ENCODE data around the gene ANXA9. TPM values are rescaled to one million over a fixed set of nuclear protein-coding genes. Genes with fewer than 3 reads are reported as not detected.

ANXA9 gene
- total RNA-seq, 5 donors from 2014 or later (not counting 1 experiment from before 2014, with no cell fraction given) = 0.15 to 0.16 TPM; not detected in 3

DNA sequence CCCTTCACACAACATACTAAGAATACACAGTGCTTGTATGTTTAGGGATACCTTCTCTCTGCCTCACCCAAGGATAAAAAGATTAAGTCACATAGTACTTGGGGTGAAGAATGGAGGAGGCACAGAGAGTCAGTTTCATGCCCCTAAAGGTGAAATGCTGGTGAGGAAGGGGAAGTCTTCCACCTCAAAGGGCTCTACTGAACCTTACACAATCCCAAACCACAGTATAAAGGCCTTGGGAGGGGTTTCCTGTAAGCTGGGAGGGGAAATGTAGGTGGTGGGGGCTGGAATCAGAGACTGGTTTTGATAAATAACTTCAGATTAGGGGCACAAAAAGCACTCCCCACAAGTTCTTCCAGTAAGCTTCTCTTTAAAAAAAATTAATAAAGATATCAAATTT is 21.1 kb downstream of the ANXA9 start:
- H3K4me1 ChIP-seq (ENCODE audit: control insufficient read depth in 1 of 2, extremely low read depth in 1 of 2, insufficient read depth in 2 of 2, low read length in 2 of 2) = peaks cover 32 to 60% of the 10 kb centered on the region in 2 experiments
- peak overlapping the region; percentile 30 to 49 for H3K4me3 ChIP-seq (ENCODE audit: control insufficient read depth in 1 of 2, extremely low read depth in 1 of 2, low read length in 1 of 2)
- DNase-seq (peak in 3 of 35 experiments; percentile 15 to 42 (median 28)), ATAC-seq (replicated peaks in 1 of 4) (peak in 3 of 4 experiments; percentile 15 to 55 (median 46))
- ChIA-PET POLR2A (no interaction called here), CTCF (interaction anchor here in 1 of 2 donors (0.7 kb wide), 1 partner anchor 248 kb away, joined by 3 read pairs; no protein-coding TSS in a partner anchor)
- peaks cover 70 to 76% (median 75%) of the 10 kb centered on the region in 3 donors for H3K4me1 Mint-ChIP-seq
- H3K9me3 Mint-ChIP-seq = no peaks in the 10 kb centered on the region
- peaks cover 16 to 30% of the 10 kb centered on the region in 2 donors for H3K36me3 ChIP-seq (ENCODE audit: control insufficient read depth in 2 of 2, extremely low read depth in 1 of 2, insufficient read depth in 1 of 2, low read length in 1 of 2)
- H3K27me3 ChIP-seq (replicated peaks in 1 of 2; ENCODE audit: control insufficient read depth in 2 of 2, extremely low read depth in 1 of 2, insufficient read depth in 2 of 2, low read length in 1 of 2) = no peaks in the 10 kb centered on the region
- H3K9me3 ChIP-seq = no peaks in the 10 kb centered on the region
- peak overlapping the region; percentile 45 to 96 (median 75) for H3K4me3 Mint-ChIP-seq
- H3K27ac Mint-ChIP-seq = peak overlapping the region; percentile 96 to 97
- H3K27ac ChIP-seq (ENCODE audit: low read length) = peak overlapping the region; percentile 52
- peaks cover 20% of the 10 kb centered on the region for H3K36me3 Mint-ChIP-seq
- H3K27me3 Mint-ChIP-seq = no peaks in the 10 kb centered on the region

DNA sequence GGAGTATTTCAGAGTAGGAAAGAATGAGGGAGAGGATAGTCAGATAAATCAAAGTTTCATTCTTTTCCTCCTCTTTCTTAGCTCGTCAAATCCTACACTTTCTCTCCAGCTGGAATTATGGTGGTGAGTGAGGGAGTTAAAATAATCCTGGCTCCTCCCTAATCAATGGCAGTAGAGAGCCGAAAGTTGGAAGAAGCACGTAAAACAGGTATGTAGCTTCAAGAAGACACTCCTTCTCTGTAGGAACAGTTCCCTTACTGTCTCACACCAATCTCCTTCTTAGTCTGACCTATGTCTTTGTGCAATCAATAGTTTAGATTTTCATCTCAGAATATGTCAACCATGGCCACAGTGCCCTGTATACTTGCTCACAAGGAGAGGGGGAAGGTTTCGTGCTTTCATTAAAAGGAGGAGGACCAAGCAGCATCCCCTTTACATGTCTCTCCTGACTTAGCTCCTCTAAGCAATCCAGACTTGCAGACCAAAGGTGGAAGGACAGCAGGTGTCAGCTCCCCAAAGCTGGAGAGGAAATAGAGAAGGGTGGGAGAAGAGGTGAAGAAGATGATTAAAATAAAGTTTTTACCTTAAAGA is 23.7 kb downstream of the ANXA9 start:
- DNase-seq (peak in 1 of 35 experiments; percentile 28), ATAC-seq (replicated peaks in 1 of 4) (no peak)
- POLR2A ChIA-PET = interaction anchor here (0.5 to 0.6 kb wide), 3 partner anchors 129 to 144 kb away, joined by 3 to 6 read pairs (median 4); no protein-coding TSS in a partner anchor
- Mint-ChIP-seq H3K4me1 (peaks cover 86 to 90% (median 89%) of the 10 kb centered on the region in 3 donors), H3K27ac (peak overlapping the region; percentile 96 to 99), H3K9me3 (no peaks in the 10 kb centered on the region), H3K27me3 (no peaks in the 10 kb centered on the region), H3K36me3 (peaks cover 12% of the 10 kb centered on the region), H3K4me3 (peak overlapping the region; percentile 96 to 98 (median 98))
- peak overlapping the region; percentile 53 to 85 for H3K4me3 ChIP-seq (ENCODE audit: control insufficient read depth in 1 of 2, extremely low read depth in 1 of 2, low read length in 1 of 2)
- H3K4me1 ChIP-seq (ENCODE audit: control insufficient read depth in 1 of 2, extremely low read depth in 1 of 2, insufficient read depth in 2 of 2, low read length in 2 of 2) = peaks cover 40 to 80% of the 10 kb centered on the region in 2 experiments
- H3K27me3 ChIP-seq (replicated peaks in 1 of 2; ENCODE audit: control insufficient read depth in 2 of 2, extremely low read depth in 1 of 2, insufficient read depth in 2 of 2, low read length in 1 of 2) = no peaks in the 10 kb centered on the region
- CTCF ChIA-PET = interaction anchor here (0.5 to 3.4 kb wide), 12 partner anchors 9 to 618 kb away, joined by 3 to 30 read pairs (median 4); partner anchors contain the start of genes SETDB1 (in 1 of the 2) and TNFAIP8L2 (in 1 of the 2)
- peak overlapping the region; percentile 97 for H3K27ac ChIP-seq (ENCODE audit: low read length)
- H3K36me3 ChIP-seq (ENCODE audit: control insufficient read depth in 2 of 2, extremely low read depth in 1 of 2, insufficient read depth in 1 of 2, low read length in 1 of 2) = peaks cover 4 to 8% of the 10 kb centered on the region in 2 donors
- H3K9me3 ChIP-seq = no peaks in the 10 kb centered on the region
- WGBS (ENCODE audit: insufficient coverage) = no CpG with 5 or more reads among the region's 4 CpGs

DNA sequence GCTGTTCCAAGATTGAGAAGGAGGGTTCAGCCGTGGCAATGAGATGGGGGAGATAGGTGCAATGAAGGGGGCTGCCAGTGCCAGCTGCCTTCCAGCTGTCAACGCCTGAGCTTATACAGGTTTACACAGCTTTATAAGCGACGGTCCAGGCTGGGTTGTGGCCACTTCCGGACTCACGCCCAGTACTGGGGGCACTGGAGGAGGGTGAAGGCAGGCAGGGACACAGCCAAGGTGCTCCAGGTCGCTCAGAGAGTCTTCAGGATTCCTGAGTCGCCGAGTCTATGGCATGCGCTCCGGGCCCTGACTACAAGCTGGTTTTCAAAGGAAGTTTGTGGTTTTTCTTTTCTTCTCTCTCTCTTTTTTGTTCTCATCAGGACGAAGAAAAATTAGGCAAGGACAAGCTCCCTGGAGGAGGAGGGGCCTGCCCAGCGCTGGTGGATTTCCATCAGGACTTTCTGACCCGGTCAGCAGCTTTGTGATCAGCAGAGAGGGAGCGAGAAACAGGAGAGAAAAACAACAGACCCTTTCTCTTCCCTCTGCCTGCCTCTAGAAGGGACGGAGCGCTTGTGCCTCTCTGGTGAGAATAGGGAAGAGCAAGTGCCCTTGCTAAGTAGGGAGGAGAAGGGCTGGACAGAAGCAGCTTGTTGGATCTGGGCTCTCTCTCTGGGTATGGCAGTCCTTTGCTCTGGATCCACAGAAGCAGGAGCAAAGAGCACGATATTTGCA is 24.4 kb downstream of the ANXA9 start, which contains the start of gene MINDY1:
Gene MINDY1, minus strand, starts transcription at position 576 of the 726 bp plus-strand sequence. CDS start 4,285 bp downstream, outside the sequence.
- ChIA-PET POLR2A (interaction anchor here (0.6 to 0.7 kb wide), 7 partner anchors 51 to 1119 kb away, joined by 3 to 7 read pairs (median 3); a partner anchor contains a TSS), CTCF (interaction anchor here (0.5 to 3.4 kb wide), 12 partner anchors 10 to 619 kb away, joined by 3 to 30 read pairs (median 4); partner anchors contain the start of genes GABPB2 (in 1 of the 2) and TNFAIP8L2 (in 1 of the 2))
- Mint-ChIP-seq H3K36me3 (peaks cover 16% of the 10 kb centered on the region), H3K27me3 (no peaks in the 10 kb centered on the region), H3K4me1 (peaks cover 85 to 89% (median 89%) of the 10 kb centered on the region in 3 donors), H3K4me3 (peak within 1 kb of the TSS; percentile 96 to 98 (median 98)), H3K9me3 (no peaks in the 10 kb centered on the region), H3K27ac (peak within 1 kb of the TSS; percentile 96 to 99)
- 18% methylated on average over 1 of the region's 18 CpGs for WGBS (ENCODE audit: insufficient coverage)
- Histone ChIP-seq H3K4me3 (ENCODE audit: control insufficient read depth in 1 of 2, extremely low read depth in 1 of 2, low read length in 1 of 2) (peak within 1 kb of the TSS; percentile 80 to 85), H3K27ac (ENCODE audit: low read length) (peak within 1 kb of the TSS; percentile 97), H3K36me3 (ENCODE audit: control insufficient read depth in 2 of 2, extremely low read depth in 1 of 2, insufficient read depth in 1 of 2, low read length in 1 of 2) (peaks cover 0 to 3% of the 10 kb centered on the region in 2 donors), H3K27me3 (replicated peaks in 1 of 2; ENCODE audit: control insufficient read depth in 2 of 2, extremely low read depth in 1 of 2, insufficient read depth in 2 of 2, low read length in 1 of 2) (no peaks in the 10 kb centered on the region), H3K4me1 (ENCODE audit: control insufficient read depth in 1 of 2, extremely low read depth in 1 of 2, insufficient read depth in 2 of 2, low read length in 2 of 2) (peaks cover 46 to 82% of the 10 kb centered on the region in 2 experiments), H3K9me3 (no peaks in the 10 kb centered on the region)
- ATAC-seq (replicated peaks in 1 of 4) (peak in 2 of 4 experiments; percentile 14 to 17), DNase-seq (peak in 7 of 35 experiments; percentile 19 to 55 (median 28))

DNA sequence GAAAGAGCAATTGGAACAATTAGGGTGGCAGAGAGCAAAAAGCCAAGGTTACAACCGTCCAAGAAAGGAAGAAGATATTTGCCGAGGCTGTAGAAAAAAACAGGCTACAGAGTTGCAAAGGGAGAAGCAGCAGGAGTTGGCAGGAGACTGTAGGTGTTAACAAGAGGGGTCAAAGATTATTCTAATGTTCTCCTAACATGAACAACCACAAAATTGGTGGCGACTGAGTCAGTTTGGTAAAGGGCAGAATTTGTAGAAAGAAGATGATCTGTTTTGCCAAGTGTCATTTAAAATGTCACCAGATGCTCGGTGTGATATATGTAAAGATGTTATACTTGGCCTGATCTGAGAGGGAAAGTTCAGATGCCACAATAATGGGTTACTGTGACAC is 25.8 kb downstream of the ANXA9 start:
- no peaks in the 10 kb centered on the region for H3K9me3 ChIP-seq
- Mint-ChIP-seq H3K9me3 (no peaks in the 10 kb centered on the region), H3K27me3 (no peaks in the 10 kb centered on the region), H3K4me1 (peaks cover 75 to 85% (median 82%) of the 10 kb centered on the region in 3 donors), H3K36me3 (peaks cover 9% of the 10 kb centered on the region), H3K27ac (peak overlapping the region; percentile 96 to 99), H3K4me3 (peak overlapping the region; percentile 96 to 98 (median 98))
- no peaks in the 10 kb centered on the region for H3K27me3 ChIP-seq (replicated peaks in 1 of 2; ENCODE audit: control insufficient read depth in 2 of 2, extremely low read depth in 1 of 2, insufficient read depth in 2 of 2, low read length in 1 of 2)
- ChIA-PET POLR2A (no interaction called here), CTCF (interaction anchor here in 1 of 2 donors (3.4 kb wide), 1 partner anchor 12 kb away, joined by 30 read pairs; no protein-coding TSS in a partner anchor)
- DNase-seq (no peak), ATAC-seq (replicated peaks in 1 of 4) (peak in 1 of 4 experiments; percentile 7)
- H3K27ac ChIP-seq (ENCODE audit: low read length) = peak overlapping the region; percentile 97
- H3K4me1 ChIP-seq (ENCODE audit: control insufficient read depth in 1 of 2, extremely low read depth in 1 of 2, insufficient read depth in 2 of 2, low read length in 2 of 2) = peaks cover 38 to 79% of the 10 kb centered on the region in 2 experiments
- peaks cover 0 to 2% of the 10 kb centered on the region in 2 donors for H3K36me3 ChIP-seq (ENCODE audit: control insufficient read depth in 2 of 2, extremely low read depth in 1 of 2, insufficient read depth in 1 of 2, low read length in 1 of 2)
- peak overlapping the region; percentile 80 to 82 for H3K4me3 ChIP-seq (ENCODE audit: control insufficient read depth in 1 of 2, extremely low read depth in 1 of 2, low read length in 1 of 2)
- 25% methylated on average over 2 of the region's 4 CpGs for WGBS (ENCODE audit: insufficient coverage)

GRCh38 chr1:151008244-151009205 is 26.4 kb downstream of the ANXA9 start, which contains the start of gene PRUNE1:
TSS of gene PRUNE1 (plus strand) at chr1:151008449. CDS start at chr1:151008633, 184 bp downstream.
- no peaks in the 10 kb centered on the region for H3K9me3 ChIP-seq
- under 1% methylated on average over 58 of the region's 69 CpGs for WGBS (ENCODE audit: insufficient coverage)
- peak within 1 kb of the TSS; percentile 97 for H3K27ac ChIP-seq (ENCODE audit: low read length)
- H3K4me3 Mint-ChIP-seq = peak within 1 kb of the TSS; percentile 96 to 98 (median 98)
- H3K4me1 Mint-ChIP-seq = peaks cover 77 to 86% (median 83%) of the 10 kb centered on the region in 3 donors
- peaks cover 36 to 72% of the 10 kb centered on the region in 2 experiments for H3K4me1 ChIP-seq (ENCODE audit: control insufficient read depth in 1 of 2, extremely low read depth in 1 of 2, insufficient read depth in 2 of 2, low read length in 2 of 2)
- peaks cover 0 to 8% of the 10 kb centered on the region in 2 donors for H3K36me3 ChIP-seq (ENCODE audit: control insufficient read depth in 2 of 2, extremely low read depth in 1 of 2, insufficient read depth in 1 of 2, low read length in 1 of 2)
- CTCF ChIA-PET = interaction anchor here in 1 of 2 donors (0.6 kb wide), 1 partner anchor 331 kb away, joined by 4 read pairs; no protein-coding TSS in a partner anchor
- H3K27ac Mint-ChIP-seq = peak within 1 kb of the TSS; percentile 96 to 99
- peak; percentile 88 to 93 (median 92) for ATAC-seq (replicated peaks in 1 of 4)
- peaks cover 8% of the 10 kb centered on the region for H3K36me3 Mint-ChIP-seq
- no peaks in the 10 kb centered on the region for H3K27me3 ChIP-seq (replicated peaks in 1 of 2; ENCODE audit: control insufficient read depth in 2 of 2, extremely low read depth in 1 of 2, insufficient read depth in 2 of 2, low read length in 1 of 2)
- POLR2A ChIA-PET = interaction anchor here in 1 of 2 donors (0.5 kb wide), 1 partner anchor 49 kb away, joined by 6 read pairs; no protein-coding TSS in a partner anchor
- H3K4me3 ChIP-seq (ENCODE audit: control insufficient read depth in 1 of 2, extremely low read depth in 1 of 2, low read length in 1 of 2) = peak within 1 kb of the TSS; percentile 80 to 82
- H3K9me3 Mint-ChIP-seq = no peaks in the 10 kb centered on the region
- peak; percentile 86 to 99 (median 95) for DNase-seq
- no peaks in the 10 kb centered on the region for H3K27me3 Mint-ChIP-seq

Measured in T-cell (primary cell).